Measurements from ENCODE around the gene CACNG1.

CACNG1 gene

GRCh38 chr17:67044016-67044772 is at the start of gene CACNG1:
TSS of gene CACNG1 (plus strand) at chr17:67044554. CDS start at chr17:67044661, 107 bp downstream.
- no peak for DNase-seq

GRCh38 chr17:66994930-66995535 is 49.3 kb upstream of the CACNG1 start:
- DNase-seq = no peak

- DNase-seq = no peak
Observed at GRCh38 chr17:66995944-66996343, 48.4 kb upstream of the CACNG1 start.

GRCh38 chr17:66996926-66997325 is 47.4 kb upstream of the CACNG1 start:
- no peak for DNase-seq

- DNase-seq = no peak
Observed at GRCh38 chr17:67003231-67003630, 41.1 kb upstream of the CACNG1 start.

- DNase-seq = no peak
Observed at GRCh38 chr17:67004181-67004580, 40.2 kb upstream of the CACNG1 start.

- no peak for DNase-seq
Observed at GRCh38 chr17:67007266-67007665, 37.1 kb upstream of the CACNG1 start.

GRCh38 chr17:67008101-67008500 is 36.3 kb upstream of the CACNG1 start:
- DNase-seq = no peak

GRCh38 chr17:67011527-67012175 is 32.7 kb upstream of the CACNG1 start:
- DNase-seq = no peak

GRCh38 chr17:67013891-67014290 is 30.5 kb upstream of the CACNG1 start:
- no peak for DNase-seq

GRCh38 chr17:67015001-67015400 is 29.4 kb upstream of the CACNG1 start:
- no peak for DNase-seq

GRCh38 chr17:67016039-67016762 is 28.2 kb upstream of the CACNG1 start:
- no peak for DNase-seq

GRCh38 chr17:67017910-67018309 is 26.4 kb upstream of the CACNG1 start:
- DNase-seq = no peak

GRCh38 chr17:67018471-67019434 is 25.6 kb upstream of the CACNG1 start:
- no peak for DNase-seq

GRCh38 chr17:67019809-67020208 is 24.5 kb upstream of the CACNG1 start:
- DNase-seq = no peak

- DNase-seq = no peak
Observed at GRCh38 chr17:67020293-67020766, 24.0 kb upstream of the CACNG1 start.

- DNase-seq = no peak
Observed at GRCh38 chr17:67021196-67021595, 23.2 kb upstream of the CACNG1 start.

GRCh38 chr17:67021743-67022450 is 22.5 kb upstream of the CACNG1 start:
- DNase-seq = no peak

GRCh38 chr17:67022451-67022810 is 21.9 kb upstream of the CACNG1 start:
- no peak for DNase-seq

- DNase-seq = no peak
Observed at GRCh38 chr17:67024736-67025135, 19.6 kb upstream of the CACNG1 start.

GRCh38 chr17:67025216-67025792 is 19.1 kb upstream of the CACNG1 start:
- no peak for DNase-seq
